ENCODE measurements around the gene CD84.

DNA sequence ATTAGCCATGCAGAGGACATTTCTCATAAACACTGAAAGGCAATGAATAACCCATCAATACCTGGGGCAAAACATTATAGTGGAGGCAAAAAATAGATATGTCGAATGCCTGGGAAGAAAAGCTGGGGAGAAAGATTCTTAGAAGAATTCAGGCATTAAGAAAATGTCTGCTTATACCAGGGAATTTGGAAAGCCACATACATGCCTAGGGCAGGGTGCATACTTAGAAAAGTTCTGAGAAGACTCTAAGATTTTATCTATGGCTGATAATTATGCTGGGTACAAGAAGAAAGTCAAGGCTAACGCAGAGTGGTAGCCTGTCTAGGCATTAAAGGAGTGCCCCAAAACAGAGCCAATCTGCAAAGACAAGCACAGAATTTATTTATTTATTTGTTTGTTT is 74.6 kb downstream of the CD84 start:
- TF ChIP-seq CTCF (optimal IDR thresholded peaks at IDR 0.05 in 1 of 3, IDR thresholded peaks at IDR 0.05 in 1 of 3, conservative IDR thresholded peaks at IDR 0.05 in 1 of 3; ENCODE audit: extremely low read depth in 1 of 3, insufficient read depth in 2 of 3, low read length in 3 of 3): no peak
- TF ChIP-seq EZH2 (IDR thresholded peaks at IDR 0.05; ENCODE audit: low read length): no peak
